HG03565 (cell line): Measurements from ENCODE around the gene AP5Z1.

ENCODE experiments used
- ATAC-seq: cut with Tn5 transposase; IDR thresholded peaks from one replicate; pipeline ENCODE4 v1.9.1; 2021; ENCODE audit warnings: mild to moderate bottlenecking, moderate library complexity; ENCODE audit not compliant: unreplicated experiment

The AP5Z1 gene

DNA sequence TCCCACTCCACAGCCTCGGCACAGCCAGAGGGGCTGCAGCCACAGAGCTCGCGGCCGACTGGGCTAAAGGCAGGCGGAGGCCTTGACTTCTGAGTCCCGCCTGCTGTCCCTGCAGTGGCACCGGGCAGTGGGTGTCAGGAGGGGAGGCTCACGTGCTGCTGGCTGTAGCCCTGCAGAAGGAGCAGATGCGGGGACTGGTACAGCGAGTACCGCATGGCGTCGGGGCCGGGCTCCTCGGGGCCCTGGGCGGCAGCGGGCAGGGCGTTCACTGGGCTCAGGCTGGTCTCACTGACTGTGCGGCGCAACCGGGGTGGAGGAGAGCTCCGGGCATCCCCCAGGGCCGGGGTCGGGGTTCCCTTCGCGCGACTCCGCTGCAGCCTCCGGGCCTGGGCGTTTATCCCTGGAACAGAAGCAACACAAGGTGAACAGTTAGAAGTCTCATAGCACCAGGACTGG lies 60.8 kb downstream of the AP5Z1 start:
- no peak for ATAC-seq

DNA sequence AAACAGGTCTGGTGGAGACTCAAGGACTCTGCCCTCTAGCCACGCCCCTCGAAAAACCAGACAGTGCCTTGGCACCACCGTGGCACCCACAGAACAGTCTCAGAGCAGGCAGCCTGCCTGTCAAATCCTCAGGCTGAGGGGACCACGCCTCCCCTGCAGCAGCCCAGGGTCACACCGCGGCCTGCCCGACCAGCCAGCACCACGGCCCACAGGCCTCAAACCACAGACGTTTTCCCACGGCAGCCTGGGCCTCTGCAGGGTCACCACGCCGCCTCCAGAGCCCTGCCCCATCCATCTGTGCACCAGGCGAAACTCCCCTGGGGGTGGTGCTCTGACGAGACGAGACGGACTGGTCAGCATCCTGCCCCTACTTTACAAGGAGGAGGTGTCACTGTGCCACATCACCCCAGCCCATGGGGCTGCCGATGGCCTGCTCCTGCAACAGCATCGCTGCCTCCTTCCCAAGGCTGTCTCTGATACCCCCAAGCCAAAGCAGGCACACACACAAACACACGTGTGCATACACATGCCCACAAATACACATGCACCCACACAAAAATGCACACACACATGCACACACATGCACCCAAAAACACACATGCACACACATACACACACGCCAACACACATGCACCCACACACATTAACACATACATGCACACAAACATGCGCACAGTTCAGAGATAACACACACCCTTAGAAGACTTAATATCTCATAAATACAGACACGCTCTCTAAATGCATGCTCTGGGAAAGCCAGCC lies 61.8 kb downstream of the AP5Z1 start:
- ATAC-seq, result no peak

DNA sequence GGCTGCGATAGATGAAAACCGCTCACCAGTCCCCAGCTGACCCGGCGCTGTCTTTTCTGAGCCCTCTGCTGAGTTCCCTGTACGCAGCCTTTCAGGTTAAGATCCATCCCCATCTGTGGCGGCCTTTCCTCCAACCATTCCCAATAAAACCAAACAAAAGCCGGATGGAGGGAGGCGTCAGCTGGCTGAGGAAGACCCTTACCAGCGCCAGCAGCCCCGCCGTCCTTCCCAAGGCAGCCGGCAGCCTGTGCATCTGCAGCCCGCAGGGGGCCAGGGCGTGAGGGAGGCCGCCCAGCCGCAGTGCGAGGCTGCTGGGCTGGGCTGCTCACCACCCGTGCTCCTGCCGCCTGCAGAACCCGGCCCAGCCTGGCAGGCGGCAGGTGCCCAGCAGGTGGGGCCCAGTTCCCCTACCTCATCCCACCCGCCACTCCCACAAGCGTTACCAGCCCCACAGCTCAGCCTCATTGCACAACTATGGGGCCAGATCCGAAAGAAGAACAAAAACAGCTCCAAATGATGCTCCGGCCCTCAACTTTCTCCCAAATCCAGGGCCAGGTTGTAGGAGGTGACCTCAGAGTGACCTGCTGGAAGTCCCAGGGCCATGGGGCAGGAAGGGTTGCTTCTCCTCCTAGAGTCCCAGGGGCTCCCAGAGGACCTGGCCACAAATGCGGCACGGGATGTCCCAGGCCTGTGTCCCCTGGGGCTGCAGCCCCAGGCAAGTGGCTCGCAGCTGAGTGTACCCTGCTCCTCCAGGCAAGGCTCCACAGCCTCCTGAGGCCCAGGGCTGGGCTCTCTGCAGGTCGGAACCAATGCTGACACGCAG lies 62.6 kb downstream of the AP5Z1 start:
- ATAC-seq, result no peak

DNA sequence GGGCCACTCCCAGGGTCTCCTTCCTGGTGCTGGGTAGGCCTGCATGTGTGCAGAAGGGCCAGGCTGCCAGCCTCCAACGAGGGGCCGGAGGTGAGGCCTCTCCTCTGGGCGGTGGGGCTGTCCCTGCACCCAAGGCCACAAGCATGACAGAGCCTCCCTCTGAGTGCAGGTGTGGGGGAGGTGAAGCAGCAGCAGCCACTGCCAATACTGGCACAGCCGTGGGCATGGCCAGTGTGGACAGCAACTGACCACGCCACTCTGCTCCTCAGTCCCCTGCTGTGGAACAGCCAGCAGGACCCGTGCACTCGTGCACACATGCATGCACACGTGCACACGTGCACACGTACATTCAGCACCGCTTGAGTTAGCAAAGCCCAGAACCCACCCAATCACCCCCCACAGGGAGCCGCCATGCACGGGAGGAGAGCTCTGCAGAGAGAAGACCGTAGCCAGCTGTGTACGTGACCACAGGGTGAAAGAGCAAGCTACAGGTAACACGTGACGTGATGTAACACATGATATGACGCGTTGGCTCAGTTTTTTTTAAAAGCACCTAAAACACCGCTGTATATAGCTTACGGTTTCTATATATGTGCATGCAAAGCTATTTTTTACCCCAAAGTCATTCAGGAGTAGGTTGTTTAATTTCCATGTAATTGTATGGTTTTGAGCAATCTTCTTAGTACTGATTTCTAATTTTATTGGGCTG lies 63.4 kb downstream of the AP5Z1 start:
- no peak for ATAC-seq

DNA sequence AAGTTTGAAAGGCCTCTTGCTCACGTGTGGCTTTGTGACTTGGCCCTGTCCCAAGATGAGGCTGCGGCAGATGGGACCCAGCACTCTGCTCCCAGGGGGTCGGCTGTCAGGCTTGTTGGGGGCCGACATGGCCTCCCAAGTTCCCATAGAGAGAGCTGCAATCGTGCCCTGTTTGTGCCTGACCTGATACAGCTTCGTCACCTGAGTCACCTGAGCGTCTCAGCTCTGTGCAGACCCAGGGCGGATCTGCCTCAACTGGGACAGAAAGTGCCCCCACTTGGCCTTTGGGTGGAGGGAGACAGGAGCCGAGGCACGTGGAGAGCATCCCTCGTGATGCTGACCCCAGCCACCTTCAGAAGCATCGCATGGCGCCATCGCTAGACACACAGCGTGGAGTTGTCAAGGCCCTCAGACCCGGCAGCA lies 64.7 kb downstream of the AP5Z1 start:
- ATAC-seq, result no peak
